ENCODE measurements around the gene SPNS2. TPM values are rescaled to one million over a fixed set of nuclear protein-coding genes. Genes with fewer than 3 reads are reported as not detected.

The SPNS2 gene
- total and polyA plus RNA-seq, 2 of the 8 experiments (the other 6 are each of a cell fraction or from before 2014, with no cell fraction given), result 1.2 to 1.5 TPM

GRCh38 chr17:4582101-4582501 lies 83.4 kb downstream of the SPNS2 start:
- Histone ChIP-seq H3K9me3 (ENCODE audit: insufficient read depth in 2 of 2, low read depth in 1 of 2, low read length in 1 of 2) (no peaks in the 10 kb centered on the region), H3K27me3 (replicated peaks in 1 of 4; ENCODE audit: control insufficient read depth in 3 of 4, extremely low read depth in 1 of 4, insufficient read depth in 3 of 4, low read length in 3 of 4) (peaks cover 8 to 45% (median 38%) of the 10 kb centered on the region in 4 experiments), H4K20me1 (replicated peaks in 1 of 2; ENCODE audit: control insufficient read depth in 1 of 2, insufficient read depth in 2 of 2, low read length in 2 of 2) (peaks cover 0 to 1% of the 10 kb centered on the region in 2 experiments), H3K4me1 (replicated peaks in 1 of 4; ENCODE audit: control insufficient read depth in 3 of 4, insufficient read depth in 4 of 4, low read length in 3 of 4) (peaks cover 3 to 22% (median 16%) of the 10 kb centered on the region in 4 experiments), H2BK5ac (ENCODE audit: low read depth, low read length) (no peak overlapping the region), H2AFZ (ENCODE audit: low read length) (no peak overlapping the region), H2BK20ac (ENCODE audit: low read length) (0 out of 2 replicates have a peak overlapping the region, but pooled peaks have one; percentile 72), H2BK120ac (replicated peaks; ENCODE audit: low read depth, low read length) (no peak overlapping the region), H4K91ac (replicated peaks; ENCODE audit: insufficient read length, low read length) (no peak overlapping the region), H3K23ac (ENCODE audit: insufficient read length) (no peak overlapping the region), H2BK12ac (ENCODE audit: low read depth, low read length) (no peak overlapping the region), H3K79me2 (ENCODE audit: control insufficient read depth in 1 of 2, insufficient read depth in 2 of 2, low read length in 2 of 2) (no peaks in the 10 kb centered on the region), H3K23me2 (ENCODE audit: low read depth, low read length) (peaks cover 10% of the 10 kb centered on the region; the same call in 1 of the 2 replicates), H3K36me3 (ENCODE audit: control insufficient read depth in 2 of 4, insufficient read depth in 4 of 4, low read length in 3 of 4) (no peaks in the 10 kb centered on the region), H3K56ac (replicated peaks; ENCODE audit: insufficient read length, low read depth, low read length) (no peak overlapping the region), H4K8ac (ENCODE audit: extremely low read depth, insufficient read depth, low read length) (no peak overlapping the region), H3K4me3 (ENCODE audit: extremely low read depth in 1 of 4, insufficient read depth in 2 of 4, low read depth in 3 of 4, low read length in 4 of 4) (no peak overlapping the region), H2AK5ac (ENCODE audit: low read depth, low read length) (no peak overlapping the region), H3K79me1 (ENCODE audit: low read depth, low read length) (no peaks in the 10 kb centered on the region), H3K4me2 (ENCODE audit: insufficient read depth in 1 of 2, low read depth in 2 of 2, low read length in 2 of 2) (peak overlapping the region in 1 of 2 experiments; percentile 29; a peak in 1 of 4 replicates), H3K27ac (ENCODE audit: low read depth, low read length) (no peak overlapping the region), H3K18ac (ENCODE audit: extremely low read depth, low read length) (peak overlapping the region; percentile 19; the same call in 1 of the 2 replicates), H3K4ac (replicated peaks; ENCODE audit: insufficient read length, low read depth, low read length) (no peak overlapping the region), H3K14ac (ENCODE audit: insufficient read length) (no peak overlapping the region), H4K5ac (ENCODE audit: insufficient read length, low read depth, low read length) (no peak overlapping the region), H2BK15ac (ENCODE audit: low read length) (0 out of 2 replicates have a peak overlapping the region, but pooled peaks have one; percentile 16), H3K9ac (replicated peaks in 1 of 4; ENCODE audit: extremely low read depth in 1 of 4, low read depth in 3 of 4, low read length in 3 of 4) (no peak overlapping the region)
- POLR2A ChIA-PET (ENCODE audit: partially characterized antibody), result interaction anchor here (0.9 to 1.6 kb wide), 4 partner anchors 9 to 44 kb away, joined by 5 to 6 read pairs (median 5); no protein-coding TSS in a partner anchor
- DNase-seq (ENCODE audit: low read depth in 1 of 2, low spot score in 2 of 2), result no peak
- CTCF ChIA-PET (ENCODE audit: partially characterized antibody), result interaction anchor here (0.6 to 8.8 kb wide), 7 partner anchors 14 to 144 kb away, joined by 3 to 114 read pairs (median 7); partner anchors contain the start of gene GGT6
- FAIRE-seq, result no peak
- WGBS, 2 experiments (ENCODE audit: extremely low coverage in 1 of 2, insufficient coverage in 1 of 2, insufficient read length in 1 of 2, insufficient replicate concordance in 2 of 2, low coverage in 1 of 2, low lambda C conversion rate in 2 of 2, missing lambda C conversion rate in 1 of 2), result 89% methylated on average over 5 of the region's 7 CpGs; no CpG with 5 or more reads in 1 of the 2 experiments
